ENCODE results near the gene HOXA10.

- TF ChIP-seq EZH2 (IDR thresholded peaks at IDR 0.05) (no peak), POLR2AphosphoS5 (IDR thresholded peaks at IDR 0.05; ENCODE audit: borderline replicate concordance, low read depth, low read length) (no peak), FOXP2 (optimal IDR thresholded peaks at IDR 0.05; ENCODE audit: control extremely low read depth, extremely low read length, insufficient read depth) (no peak)
Measured at GRCh38 chr7:27214239-27214950, 40.3 kb upstream of the HOXA10 start.

All from SK-N-MC (cell line).